ENCODE measurements around the gene CCDC86. TPM values are rescaled to one million over a fixed set of nuclear protein-coding genes. Genes with fewer than 3 reads are reported as not detected.

CCDC86 gene, protein sequence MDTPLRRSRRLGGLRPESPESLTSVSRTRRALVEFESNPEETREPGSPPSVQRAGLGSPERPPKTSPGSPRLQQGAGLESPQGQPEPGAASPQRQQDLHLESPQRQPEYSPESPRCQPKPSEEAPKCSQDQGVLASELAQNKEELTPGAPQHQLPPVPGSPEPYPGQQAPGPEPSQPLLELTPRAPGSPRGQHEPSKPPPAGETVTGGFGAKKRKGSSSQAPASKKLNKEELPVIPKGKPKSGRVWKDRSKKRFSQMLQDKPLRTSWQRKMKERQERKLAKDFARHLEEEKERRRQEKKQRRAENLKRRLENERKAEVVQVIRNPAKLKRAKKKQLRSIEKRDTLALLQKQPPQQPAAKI
- 39.8 and 42.8 TPM in 2 replicates for polyA plus RNA-seq (2011; rRNA removed)
- 61.7 and 70.0 TPM in 2 replicates for polyA plus RNA-seq (2012; cell fraction: cytosol; rRNA removed)
- polyA plus RNA-seq (2012; cell fraction: nucleus; rRNA removed), result 112 and 148 TPM in 2 replicates
- polyA plus RNA-seq (2017; fragmentation: RNase III; extraction: RNeasy Plus Mini Kit Qiagen cat#74134 plus additional on column Dnase treatment), result 67.5 to 74.4 TPM (median 71.1 TPM) in 3 replicates
- 22.2 and 23.1 TPM in 2 replicates for polyA minus RNA-seq (2011; rRNA and poly(A)+ RNA removed)

DNA sequence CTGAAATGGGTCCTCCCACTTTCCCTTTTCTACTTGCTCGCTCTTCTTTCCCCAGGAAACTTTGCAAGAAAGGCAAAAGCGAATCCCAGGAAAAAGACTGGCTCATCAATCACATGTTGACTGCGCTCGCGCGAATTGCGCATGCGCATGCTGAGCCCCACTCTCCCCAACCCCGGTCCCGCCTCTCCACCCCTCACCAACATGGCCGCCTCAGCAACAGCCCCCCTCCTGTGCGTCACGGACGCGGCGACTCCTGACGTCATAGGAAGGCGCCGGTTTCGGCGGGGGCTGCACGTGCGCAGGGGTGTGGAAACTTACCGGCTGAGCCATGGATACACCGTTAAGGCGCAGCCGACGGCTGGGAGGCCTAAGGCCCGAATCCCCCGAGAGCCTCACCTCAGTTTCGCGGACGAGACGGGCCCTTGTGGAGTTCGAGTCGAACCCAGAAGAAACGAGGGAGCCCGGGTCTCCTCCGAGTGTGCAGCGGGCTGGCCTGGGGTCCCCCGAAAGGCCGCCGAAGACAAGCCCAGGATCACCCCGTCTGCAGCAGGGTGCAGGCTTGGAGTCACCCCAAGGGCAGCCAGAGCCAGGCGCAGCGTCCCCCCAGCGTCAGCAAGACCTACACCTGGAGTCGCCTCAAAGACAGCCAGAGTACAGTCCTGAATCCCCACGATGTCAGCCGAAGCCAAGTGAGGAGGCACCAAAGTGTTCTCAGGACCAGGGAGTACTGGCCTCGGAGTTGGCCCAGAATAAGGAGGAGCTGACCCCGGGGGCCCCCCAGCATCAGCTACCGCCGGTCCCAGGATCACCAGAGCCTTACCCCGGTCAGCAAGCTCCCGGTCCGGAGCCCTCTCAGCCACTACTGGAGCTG is at the start of gene CCDC86:
Gene CCDC86, plus strand, starts transcription at position 317 of the 871 bp plus-strand sequence. Its CDS starts 12 bp downstream, at position 329.
- FAIRE-seq, result no peak
- under 1% methylated on average over 28 of the region's 57 CpGs for WGBS (ENCODE audit: missing lambda C conversion rate)
- CTCF ChIA-PET, result interaction anchor here (0.9 to 3.8 kb wide), 4 partner anchors 11 to 345 kb away, joined by 3 to 31 read pairs (median 6); no protein-coding TSS in a partner anchor
- no peak for TF ChIP-seq CBX8 (IDR thresholded peaks at IDR 0.05)
- TF ChIP-seq MAFK (IDR thresholded peaks at IDR 0.05; ENCODE audit: partially characterized antibody), result peak; percentile 41
- no peak for TF ChIP-seq HOXA7 (CRISPR knock-in tag; IDR thresholded peaks at IDR 0.05)
- no peak for TF ChIP-seq ZNF302 (CRISPR knock-in tag; IDR thresholded peaks at IDR 0.05)
- peak; percentile 100 for TF ChIP-seq MYC (IDR thresholded peaks at IDR 0.05; ENCODE audit: borderline replicate concordance, low read length)
- TF ChIP-seq, protein P1, sequence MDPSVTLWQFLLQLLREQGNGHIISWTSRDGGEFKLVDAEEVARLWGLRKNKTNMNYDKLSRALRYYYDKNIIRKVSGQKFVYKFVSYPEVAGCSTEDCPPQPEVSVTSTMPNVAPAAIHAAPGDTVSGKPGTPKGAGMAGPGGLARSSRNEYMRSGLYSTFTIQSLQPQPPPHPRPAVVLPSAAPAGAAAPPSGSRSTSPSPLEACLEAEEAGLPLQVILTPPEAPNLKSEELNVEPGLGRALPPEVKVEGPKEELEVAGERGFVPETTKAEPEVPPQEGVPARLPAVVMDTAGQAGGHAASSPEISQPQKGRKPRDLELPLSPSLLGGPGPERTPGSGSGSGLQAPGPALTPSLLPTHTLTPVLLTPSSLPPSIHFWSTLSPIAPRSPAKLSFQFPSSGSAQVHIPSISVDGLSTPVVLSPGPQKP (IDR thresholded peaks at IDR 0.05; ENCODE audit: low read depth, low read length), result no peak
- TF ChIP-seq, protein P2, sequence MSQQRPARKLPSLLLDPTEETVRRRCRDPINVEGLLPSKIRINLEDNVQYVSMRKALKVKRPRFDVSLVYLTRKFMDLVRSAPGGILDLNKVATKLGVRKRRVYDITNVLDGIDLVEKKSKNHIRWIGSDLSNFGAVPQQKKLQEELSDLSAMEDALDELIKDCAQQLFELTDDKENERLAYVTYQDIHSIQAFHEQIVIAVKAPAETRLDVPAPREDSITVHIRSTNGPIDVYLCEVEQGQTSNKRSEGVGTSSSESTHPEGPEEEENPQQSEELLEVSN (IDR thresholded peaks at IDR 0.05; ENCODE audit: borderline replicate concordance, low read depth), result peak; percentile 78; the same call in 1 of the 2 replicates
- TF ChIP-seq FOXS1 (CRISPR knock-in tag; IDR thresholded peaks at IDR 0.05), result no peak
- TF ChIP-seq ESRRA (IDR thresholded peaks at IDR 0.05; ENCODE audit: borderline replicate concordance, low read length), result no peak
- no peak for TF ChIP-seq HOXB13 (CRISPR knock-in tag; IDR thresholded peaks at IDR 0.05; ENCODE audit: low read depth)
- TF ChIP-seq MAZ (IDR thresholded peaks at IDR 0.05; ENCODE audit: borderline replicate concordance, low read depth, low read length), result peak; percentile 99
- TF ChIP-seq, protein P3, sequence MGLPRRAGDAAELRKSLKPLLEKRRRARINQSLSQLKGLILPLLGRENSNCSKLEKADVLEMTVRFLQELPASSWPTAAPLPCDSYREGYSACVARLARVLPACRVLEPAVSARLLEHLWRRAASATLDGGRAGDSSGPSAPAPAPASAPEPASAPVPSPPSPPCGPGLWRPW (IDR thresholded peaks at IDR 0.05), result no peak
- TF ChIP-seq REST (IDR thresholded peaks at IDR 0.05), result no peak; the same call in 1 of the 2 replicates
- TF ChIP-seq USF2 (IDR thresholded peaks at IDR 0.05), result peak; percentile 72
- no peak for TF ChIP-seq RCOR1 (IDR thresholded peaks at IDR 0.05; ENCODE audit: low read depth, low read length)
- no peak for TF ChIP-seq SREBF2 (IDR thresholded peaks at IDR 0.05)
- no peak for TF ChIP-seq EHF (CRISPR knock-in tag; IDR thresholded peaks at IDR 0.05)
- peak; percentile 100 for TF ChIP-seq BHLHE40 (IDR thresholded peaks at IDR 0.05; ENCODE audit: low read depth, low read length)
- TF ChIP-seq MAX (IDR thresholded peaks at IDR 0.05), result peak; percentile 100
- TF ChIP-seq HEYL (CRISPR knock-in tag; IDR thresholded peaks at IDR 0.05), result no peak
- TF ChIP-seq POLR2A (IDR thresholded peaks at IDR 0.05; ENCODE audit: low read length), result peak; percentile 62
- TF ChIP-seq JUN (IDR thresholded peaks at IDR 0.05), result peak in 1 of 2 experiments; percentile 84; a peak in 3 of 5 replicates
- peak; percentile 87 for TF ChIP-seq PHF8 (IDR thresholded peaks at IDR 0.05; ENCODE audit: borderline replicate concordance, low read depth)
- TF ChIP-seq KDM1A (IDR thresholded peaks at IDR 0.05; ENCODE audit: low read depth), result no peak
- TF ChIP-seq, protein P4, sequence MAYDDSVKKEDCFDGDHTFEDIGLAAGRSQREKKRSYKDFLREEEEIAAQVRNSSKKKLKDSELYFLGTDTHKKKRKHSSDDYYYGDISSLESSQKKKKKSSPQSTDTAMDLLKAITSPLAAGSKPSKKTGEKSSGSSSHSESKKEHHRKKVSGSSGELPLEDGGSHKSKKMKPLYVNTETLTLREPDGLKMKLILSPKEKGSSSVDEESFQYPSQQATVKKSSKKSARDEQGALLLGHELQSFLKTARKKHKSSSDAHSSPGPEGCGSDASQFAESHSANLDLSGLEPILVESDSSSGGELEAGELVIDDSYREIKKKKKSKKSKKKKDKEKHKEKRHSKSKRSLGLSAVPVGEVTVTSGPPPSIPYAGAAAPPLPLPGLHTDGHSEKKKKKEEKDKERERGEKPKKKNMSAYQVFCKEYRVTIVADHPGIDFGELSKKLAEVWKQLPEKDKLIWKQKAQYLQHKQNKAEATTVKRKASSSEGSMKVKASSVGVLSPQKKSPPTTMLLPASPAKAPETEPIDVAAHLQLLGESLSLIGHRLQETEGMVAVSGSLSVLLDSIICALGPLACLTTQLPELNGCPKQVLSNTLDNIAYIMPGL (CRISPR knock-in tag; IDR thresholded peaks at IDR 0.05; ENCODE audit: borderline replicate concordance), result no peak
- TF ChIP-seq GATA3 (IDR thresholded peaks at IDR 0.05; ENCODE audit: borderline replicate concordance), result 0 out of 2 replicates have a peak, but pooled peaks have one; percentile 39
- peak; percentile 83 for TF ChIP-seq NPAS2 (CRISPR knock-in tag; IDR thresholded peaks at IDR 0.05; ENCODE audit: borderline replicate concordance)
- no peak for TF ChIP-seq JUNB (IDR thresholded peaks at IDR 0.05)
- peak; percentile 55; the same call in 1 of the 2 replicates for TF ChIP-seq RFX5 (IDR thresholded peaks at IDR 0.05)

More for the DNA sequence above, at the start of gene CCDC86:
- Histone ChIP-seq H3K4me2 (peak within 1 kb of the TSS; percentile 97), H3K9me3 (no peaks in the 10 kb centered on the region), H3K27ac (peak within 1 kb of the TSS; percentile 87 to 94), H3K4me1 (peaks cover 18% of the 10 kb centered on the region; the same call in 1 of the 3 replicates), H3K4me3 (peak within 1 kb of the TSS; percentile 97)
- POLR2A ChIA-PET, result interaction anchor here (1.2 kb wide), 1 partner anchor 9 kb away, joined by 4 read pairs; no protein-coding TSS in a partner anchor
- ATAC-seq (peak; percentile 68 to 92), DNase-seq (ENCODE audit: low read depth in 1 of 2, low spot score in 1 of 2) (peak; percentile 96 to 99)
